ENCODE results near the gene FKBP11.

FKBP11 gene

DNA sequence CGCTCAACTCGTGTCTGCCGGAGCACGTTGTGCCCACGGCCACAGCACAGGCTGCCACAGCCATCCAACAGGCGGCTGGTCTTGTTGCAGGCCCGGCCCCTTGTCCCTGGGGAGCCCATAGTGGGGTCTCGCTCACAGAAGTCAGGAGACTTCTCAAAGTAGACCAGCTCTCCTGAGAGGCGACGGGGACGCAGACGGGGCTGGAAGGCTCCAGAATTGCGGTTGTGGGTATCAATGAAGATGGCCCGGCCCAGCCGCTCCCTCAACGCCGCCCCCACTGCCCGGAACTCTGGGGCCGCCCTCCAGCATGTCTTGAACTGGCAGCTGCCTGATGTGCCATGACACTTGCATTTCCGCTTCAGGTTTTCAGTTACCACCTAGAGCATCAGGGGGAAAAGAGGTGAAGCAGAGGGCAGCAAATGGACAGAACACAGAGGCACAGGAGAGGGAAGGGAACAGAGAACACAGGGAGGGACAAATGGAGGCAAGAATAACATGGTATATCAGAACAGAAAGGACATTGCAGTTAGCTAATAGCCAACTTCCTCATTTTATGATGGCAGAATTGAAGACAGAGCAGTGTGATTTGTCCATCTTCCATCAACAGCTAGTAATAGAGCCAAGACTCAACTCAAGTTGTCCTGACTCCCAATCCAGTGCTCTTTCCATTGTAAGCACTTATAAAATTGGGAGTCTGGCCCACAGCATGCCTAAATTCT lies 41.0 kb upstream of the FKBP11 start:
- no peaks in the 10 kb centered on the region for H3K4me1 ChIP-seq (ENCODE audit: control insufficient read depth, low read depth, low read length)
- no peak overlapping the region for H4K8ac ChIP-seq (ENCODE audit: low read depth, low read length)
- no peak overlapping the region for H2BK15ac ChIP-seq (replicated peaks; ENCODE audit: low read depth)
- H3K27me3 ChIP-seq (ENCODE audit: insufficient read depth, low read length, poor library complexity) = peaks cover 24% of the 10 kb centered on the region
- H3K56ac ChIP-seq (ENCODE audit: low read length) = peak overlapping the region; percentile 17
- H3K27ac ChIP-seq (ENCODE audit: low read depth, low read length) = no peak overlapping the region
- WGBS (ENCODE audit: extremely low coverage, insufficient coverage, low lambda C conversion rate) = no CpG with 5 or more reads among the region's 20 CpGs
- no peak for DNase-seq
- H2AK5ac ChIP-seq (ENCODE audit: low read length) = no peak overlapping the region
- H3K4me2 ChIP-seq (ENCODE audit: low read length) = no peak overlapping the region
- H2BK5ac ChIP-seq (ENCODE audit: low read length) = no peak overlapping the region
- no peak overlapping the region for H3K9ac ChIP-seq (ENCODE audit: low read length)
- no peaks in the 10 kb centered on the region for H3K79me1 ChIP-seq (ENCODE audit: low read length)
- no peak overlapping the region for H2BK120ac ChIP-seq (ENCODE audit: low read depth, low read length)
- H3K4ac ChIP-seq (ENCODE audit: low read depth, low read length) = no peak overlapping the region
- H3K4me3 ChIP-seq (ENCODE audit: low read length) = no peak overlapping the region
- H4K5ac ChIP-seq (ENCODE audit: low read length) = no peak overlapping the region
- H3K23ac ChIP-seq (ENCODE audit: low read length) = no peak overlapping the region
- H3K18ac ChIP-seq (ENCODE audit: low read length) = no peak overlapping the region
- H3K36me3 ChIP-seq (ENCODE audit: control insufficient read depth, insufficient read depth, low read length) = no peaks in the 10 kb centered on the region
- H3K79me2 ChIP-seq (ENCODE audit: control insufficient read depth, insufficient read depth, low read length) = no peaks in the 10 kb centered on the region

DNA sequence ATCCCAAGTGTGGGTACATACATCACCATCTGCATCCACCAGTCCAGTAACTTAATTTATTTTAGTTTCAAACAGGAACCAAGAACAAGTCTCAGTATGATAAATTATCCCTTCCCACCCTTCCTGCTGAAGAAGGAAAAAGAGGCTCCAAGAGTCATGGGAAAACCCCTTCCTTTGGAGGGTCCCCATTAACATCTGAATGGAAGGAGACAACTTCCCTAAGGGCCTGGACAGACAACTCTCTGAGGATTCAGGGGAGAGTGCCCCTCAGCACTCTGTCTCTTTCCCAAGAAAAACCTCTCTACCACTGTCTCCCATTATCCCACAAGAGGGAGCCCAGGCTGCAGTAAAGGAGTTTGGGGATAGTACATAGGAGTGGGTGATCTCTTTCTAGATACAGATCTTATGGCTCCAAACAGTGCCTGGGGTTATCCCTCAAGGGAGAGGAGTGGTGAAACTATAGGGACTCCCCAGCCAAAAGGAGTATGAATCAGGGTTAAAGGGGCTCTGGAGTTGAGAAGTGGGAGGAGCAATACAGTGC lies 40.1 kb upstream of the FKBP11 start:
- Histone ChIP-seq H4K8ac (ENCODE audit: low read depth, low read length) (no peak overlapping the region), H2BK120ac (ENCODE audit: low read depth, low read length) (no peak overlapping the region), H3K4me1 (ENCODE audit: control insufficient read depth, low read depth, low read length) (no peaks in the 10 kb centered on the region), H3K4me3 (ENCODE audit: low read length) (no peak overlapping the region), H3K27ac (ENCODE audit: low read depth, low read length) (no peak overlapping the region), H3K23ac (ENCODE audit: low read length) (no peak overlapping the region), H3K56ac (ENCODE audit: low read length) (no peak overlapping the region), H3K79me1 (ENCODE audit: low read length) (no peaks in the 10 kb centered on the region), H4K5ac (ENCODE audit: low read length) (no peak overlapping the region), H3K36me3 (ENCODE audit: control insufficient read depth, insufficient read depth, low read length) (no peaks in the 10 kb centered on the region), H2BK15ac (replicated peaks; ENCODE audit: low read depth) (no peak overlapping the region), H2BK5ac (ENCODE audit: low read length) (no peak overlapping the region), H2AK5ac (ENCODE audit: low read length) (no peak overlapping the region), H3K9ac (ENCODE audit: low read length) (no peak overlapping the region), H3K79me2 (ENCODE audit: control insufficient read depth, insufficient read depth, low read length) (no peaks in the 10 kb centered on the region), H3K27me3 (ENCODE audit: insufficient read depth, low read length, poor library complexity) (peaks cover 14% of the 10 kb centered on the region), H3K18ac (ENCODE audit: low read length) (no peak overlapping the region), H3K4ac (ENCODE audit: low read depth, low read length) (no peak overlapping the region), H3K4me2 (ENCODE audit: low read length) (no peak overlapping the region)
- peak; percentile 60 for DNase-seq

DNA sequence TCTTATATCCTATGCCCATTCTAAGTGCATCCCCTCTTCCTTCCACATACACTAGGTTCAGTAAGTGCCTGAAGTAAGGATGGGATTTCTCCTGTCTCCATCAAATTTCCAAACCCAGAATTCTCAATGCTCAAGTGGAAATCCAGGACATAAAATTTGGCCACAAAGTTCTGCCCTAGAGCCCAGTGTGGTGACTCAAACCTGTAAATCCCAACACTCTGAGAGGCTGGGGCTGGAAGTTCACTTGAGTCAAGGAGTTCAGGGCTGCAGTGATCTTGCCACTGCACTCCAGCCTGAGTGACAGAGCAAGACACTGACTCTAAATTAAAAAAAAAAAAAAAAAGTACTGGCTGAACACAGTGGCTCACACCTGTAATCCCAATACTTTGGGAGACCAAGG lies 36.5 kb upstream of the FKBP11 start:
- no peak for DNase-seq

DNA sequence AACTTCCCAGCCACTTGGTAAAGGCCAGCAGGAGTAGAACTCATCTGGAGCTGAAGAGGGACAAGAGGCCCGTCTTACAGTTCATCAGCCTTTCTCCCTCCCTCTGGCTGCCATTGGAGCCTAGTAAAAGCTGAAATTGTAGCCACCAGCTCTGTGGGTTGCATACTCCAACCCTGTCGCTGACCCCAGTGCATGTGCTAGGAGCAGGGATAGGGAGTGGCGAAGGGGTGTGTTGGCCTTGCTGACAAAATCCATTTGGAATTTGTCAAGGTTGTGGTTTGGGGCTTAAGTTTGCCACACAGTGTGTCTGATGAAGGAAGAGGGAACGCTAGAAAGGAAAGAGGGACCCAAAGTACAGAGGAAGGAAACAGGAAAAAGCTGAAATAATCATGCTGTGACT lies 36.0 kb upstream of the FKBP11 start:
- peak overlapping the region; percentile 49 for H3K56ac ChIP-seq (ENCODE audit: low read length)
- peaks cover 3% of the 10 kb centered on the region for H3K4me1 ChIP-seq (ENCODE audit: control insufficient read depth, low read depth, low read length)
- no peak overlapping the region for H3K4me2 ChIP-seq (ENCODE audit: low read length)
- no peak overlapping the region for H3K23ac ChIP-seq (ENCODE audit: low read length)
- H4K8ac ChIP-seq (ENCODE audit: low read depth, low read length) = no peak overlapping the region
- H3K79me2 ChIP-seq (ENCODE audit: control insufficient read depth, insufficient read depth, low read length) = no peaks in the 10 kb centered on the region
- no peaks in the 10 kb centered on the region for H3K27me3 ChIP-seq (ENCODE audit: insufficient read depth, low read length, poor library complexity)
- H2AK5ac ChIP-seq (ENCODE audit: low read length) = no peak overlapping the region
- H2BK15ac ChIP-seq (replicated peaks; ENCODE audit: low read depth) = no peak overlapping the region
- WGBS (ENCODE audit: extremely low coverage, insufficient coverage, low lambda C conversion rate) = no CpG with 5 or more reads among the region's 4 CpGs
- H3K4me3 ChIP-seq (ENCODE audit: low read length) = no peak overlapping the region
- H3K36me3 ChIP-seq (ENCODE audit: control insufficient read depth, insufficient read depth, low read length) = no peaks in the 10 kb centered on the region
- H3K79me1 ChIP-seq (ENCODE audit: low read length) = no peaks in the 10 kb centered on the region
- no peak overlapping the region for H4K5ac ChIP-seq (ENCODE audit: low read length)
- no peak overlapping the region for H2BK5ac ChIP-seq (ENCODE audit: low read length)
- no peak overlapping the region for H2BK120ac ChIP-seq (ENCODE audit: low read depth, low read length)
- H3K18ac ChIP-seq (ENCODE audit: low read length) = no peak overlapping the region
- H3K9ac ChIP-seq (ENCODE audit: low read length) = no peak overlapping the region
- H3K27ac ChIP-seq (ENCODE audit: low read depth, low read length) = no peak overlapping the region
- DNase-seq = peak; percentile 57
- no peak overlapping the region for H3K4ac ChIP-seq (ENCODE audit: low read depth, low read length)

More for the DNA sequence above, 36.5 kb upstream of the FKBP11 start:
- Histone ChIP-seq H3K23ac (ENCODE audit: low read length) (no peak overlapping the region), H2BK15ac (replicated peaks; ENCODE audit: low read depth) (no peak overlapping the region), H3K79me2 (ENCODE audit: control insufficient read depth, insufficient read depth, low read length) (no peaks in the 10 kb centered on the region), H2AK5ac (ENCODE audit: low read length) (no peak overlapping the region), H3K9ac (ENCODE audit: low read length) (no peak overlapping the region), H4K8ac (ENCODE audit: low read depth, low read length) (no peak overlapping the region), H3K4me2 (ENCODE audit: low read length) (no peak overlapping the region), H3K27ac (ENCODE audit: low read depth, low read length) (no peak overlapping the region), H2BK120ac (ENCODE audit: low read depth, low read length) (no peak overlapping the region), H3K27me3 (ENCODE audit: insufficient read depth, low read length, poor library complexity) (no peaks in the 10 kb centered on the region), H3K36me3 (ENCODE audit: control insufficient read depth, insufficient read depth, low read length) (no peaks in the 10 kb centered on the region), H3K79me1 (ENCODE audit: low read length) (no peaks in the 10 kb centered on the region), H2BK5ac (ENCODE audit: low read length) (no peak overlapping the region), H3K4me1 (ENCODE audit: control insufficient read depth, low read depth, low read length) (peaks cover 3% of the 10 kb centered on the region), H4K5ac (ENCODE audit: low read length) (no peak overlapping the region), H3K4me3 (ENCODE audit: low read length) (no peak overlapping the region), H3K18ac (ENCODE audit: low read length) (no peak overlapping the region), H3K4ac (ENCODE audit: low read depth, low read length) (no peak overlapping the region), H3K56ac (ENCODE audit: low read length) (no peak overlapping the region)

DNA sequence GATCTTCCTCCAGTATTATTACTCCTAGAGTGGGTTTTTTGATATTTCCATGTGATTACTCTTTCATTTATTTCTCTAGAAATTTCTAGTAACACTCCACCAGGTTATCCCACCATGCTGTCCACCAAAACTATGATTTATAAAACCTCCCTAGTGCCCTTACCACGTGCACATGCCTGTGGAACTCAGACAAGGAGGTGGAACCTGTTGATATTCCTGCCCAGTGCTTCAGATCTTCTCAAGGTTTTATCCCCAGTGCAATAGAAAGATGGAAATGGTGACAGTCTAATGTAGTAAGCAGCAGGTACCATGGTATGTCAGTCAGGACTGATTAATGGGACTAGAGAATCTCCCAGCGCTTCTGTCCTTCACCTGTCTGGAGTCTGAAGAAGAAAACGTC lies 35.5 kb upstream of the FKBP11 start:
- Histone ChIP-seq H2BK15ac (replicated peaks; ENCODE audit: low read depth) (no peak overlapping the region), H3K23ac (ENCODE audit: low read length) (no peak overlapping the region), H3K56ac (ENCODE audit: low read length) (peak overlapping the region; percentile 7), H3K4ac (ENCODE audit: low read depth, low read length) (no peak overlapping the region), H2BK120ac (ENCODE audit: low read depth, low read length) (no peak overlapping the region), H3K79me1 (ENCODE audit: low read length) (peaks cover 4% of the 10 kb centered on the region), H3K79me2 (ENCODE audit: control insufficient read depth, insufficient read depth, low read length) (peaks cover 4% of the 10 kb centered on the region), H3K9ac (ENCODE audit: low read length) (no peak overlapping the region), H2AK5ac (ENCODE audit: low read length) (no peak overlapping the region), H3K4me3 (ENCODE audit: low read length) (no peak overlapping the region), H3K27ac (ENCODE audit: low read depth, low read length) (no peak overlapping the region), H4K5ac (ENCODE audit: low read length) (no peak overlapping the region), H4K8ac (ENCODE audit: low read depth, low read length) (no peak overlapping the region), H3K4me1 (ENCODE audit: control insufficient read depth, low read depth, low read length) (peaks cover 4% of the 10 kb centered on the region), H3K18ac (ENCODE audit: low read length) (no peak overlapping the region), H2BK5ac (ENCODE audit: low read length) (no peak overlapping the region), H3K36me3 (ENCODE audit: control insufficient read depth, insufficient read depth, low read length) (no peaks in the 10 kb centered on the region), H3K4me2 (ENCODE audit: low read length) (no peak overlapping the region), H3K27me3 (ENCODE audit: insufficient read depth, low read length, poor library complexity) (no peaks in the 10 kb centered on the region)
- DNase-seq = no peak
- WGBS (ENCODE audit: extremely low coverage, insufficient coverage, low lambda C conversion rate) = no CpG with 5 or more reads among the region's 3 CpGs

DNA sequence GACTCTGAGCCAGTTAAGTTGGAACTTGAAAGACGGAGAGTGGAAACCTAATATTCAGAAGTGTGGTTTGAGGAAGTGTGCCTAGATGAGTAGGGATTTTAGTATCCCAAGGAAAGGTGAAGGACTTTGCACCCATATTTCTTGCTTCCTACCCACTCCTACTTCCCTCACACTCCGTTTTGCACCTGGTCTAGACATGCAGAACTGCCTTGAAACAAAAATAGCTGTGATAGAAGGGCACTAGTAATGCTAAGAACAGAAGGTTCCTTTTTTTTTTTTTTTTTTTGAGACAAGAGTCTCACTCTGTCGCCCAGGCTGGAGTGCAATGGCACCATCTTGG lies 32.7 kb upstream of the FKBP11 start:
- WGBS (ENCODE audit: extremely low coverage, insufficient coverage, low lambda C conversion rate) = no CpG with 5 or more reads among the region's 3 CpGs
- Histone ChIP-seq H3K27me3 (ENCODE audit: insufficient read depth, low read length, poor library complexity) (no peaks in the 10 kb centered on the region), H3K36me3 (ENCODE audit: control insufficient read depth, insufficient read depth, low read length) (no peaks in the 10 kb centered on the region), H2BK120ac (ENCODE audit: low read depth, low read length) (no peak overlapping the region), H4K5ac (ENCODE audit: low read length) (no peak overlapping the region), H3K18ac (ENCODE audit: low read length) (no peak overlapping the region), H3K4ac (ENCODE audit: low read depth, low read length) (no peak overlapping the region), H3K23ac (ENCODE audit: low read length) (no peak overlapping the region), H3K4me1 (ENCODE audit: control insufficient read depth, low read depth, low read length) (peaks cover 7% of the 10 kb centered on the region), H4K8ac (ENCODE audit: low read depth, low read length) (no peak overlapping the region), H2AK5ac (ENCODE audit: low read length) (no peak overlapping the region), H3K27ac (ENCODE audit: low read depth, low read length) (no peak overlapping the region), H2BK15ac (replicated peaks; ENCODE audit: low read depth) (no peak overlapping the region), H3K56ac (ENCODE audit: low read length) (peak overlapping the region; percentile 95), H3K79me1 (ENCODE audit: low read length) (peaks cover 11% of the 10 kb centered on the region), H3K4me2 (ENCODE audit: low read length) (peak overlapping the region; percentile 86), H3K9ac (ENCODE audit: low read length) (peak overlapping the region; percentile 79), H3K79me2 (ENCODE audit: control insufficient read depth, insufficient read depth, low read length) (peaks cover 29% of the 10 kb centered on the region), H2BK5ac (ENCODE audit: low read length) (no peak overlapping the region), H3K4me3 (ENCODE audit: low read length) (no peak overlapping the region)
- DNase-seq = no peak

Measured in mesendoderm (in vitro differentiated cells).